GM21529 (cell line): ENCODE measurements around the gene ADAP1.
"Not testable (repeated sequence)": the region's sequence is repeated elsewhere in the genome, so short reads cannot be mapped to it uniquely, and the experiment has no call there.

Source experiments
- ATAC-seq: cut with Tn5 transposase; IDR thresholded peaks from one replicate; pipeline ENCODE4 v1.9.1; 2021; ENCODE audit not compliant: unreplicated experiment

ADAP1 gene

DNA sequence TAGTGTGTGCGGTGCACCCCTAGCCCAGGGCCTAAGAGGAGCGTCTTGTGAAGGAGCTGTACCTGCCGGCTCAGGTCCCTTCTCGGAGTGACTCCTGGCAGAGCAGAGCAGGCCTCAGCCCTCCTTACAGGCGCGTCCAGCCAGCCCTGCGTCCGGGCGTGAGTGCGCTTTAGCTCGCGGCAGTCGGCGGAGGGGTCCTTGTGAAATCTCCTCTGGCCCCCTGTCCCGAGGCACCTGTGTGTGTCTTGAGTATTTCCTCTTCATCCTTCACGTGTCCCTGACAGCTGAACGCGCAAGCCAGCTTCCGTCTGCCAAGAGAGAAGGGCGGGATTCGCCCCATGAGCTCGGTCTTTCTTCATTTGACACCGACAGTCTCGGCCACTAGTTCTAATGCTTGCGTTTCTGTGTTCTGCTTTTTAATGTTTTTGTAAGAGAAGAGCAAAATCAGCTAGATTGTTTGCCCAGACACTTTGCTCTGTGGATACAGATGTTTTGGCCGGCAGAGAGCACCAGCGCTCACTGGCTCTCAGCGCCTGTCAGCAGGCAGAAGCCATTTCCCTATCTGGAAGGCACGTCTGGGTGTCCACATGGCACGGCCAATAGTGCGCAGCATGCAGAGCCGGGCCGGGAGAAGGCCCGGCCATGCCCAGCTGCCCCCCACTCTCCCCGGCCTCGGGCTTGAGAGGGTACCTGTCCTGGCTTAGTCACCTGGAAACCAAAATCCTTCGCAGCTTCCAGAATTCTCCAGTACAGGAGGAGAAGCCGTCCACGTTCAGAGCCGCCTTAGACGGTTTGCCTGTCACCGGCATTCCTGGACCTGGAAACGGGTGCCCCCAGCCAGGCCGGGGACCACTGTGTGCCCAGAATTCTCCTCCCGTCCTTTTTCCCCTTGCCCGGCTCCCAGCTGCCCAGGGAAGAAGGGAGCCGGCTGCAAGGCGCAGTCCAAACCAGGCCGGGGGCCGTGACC lies 71.1 kb downstream of the ADAP1 start:
- no peak for ATAC-seq

DNA sequence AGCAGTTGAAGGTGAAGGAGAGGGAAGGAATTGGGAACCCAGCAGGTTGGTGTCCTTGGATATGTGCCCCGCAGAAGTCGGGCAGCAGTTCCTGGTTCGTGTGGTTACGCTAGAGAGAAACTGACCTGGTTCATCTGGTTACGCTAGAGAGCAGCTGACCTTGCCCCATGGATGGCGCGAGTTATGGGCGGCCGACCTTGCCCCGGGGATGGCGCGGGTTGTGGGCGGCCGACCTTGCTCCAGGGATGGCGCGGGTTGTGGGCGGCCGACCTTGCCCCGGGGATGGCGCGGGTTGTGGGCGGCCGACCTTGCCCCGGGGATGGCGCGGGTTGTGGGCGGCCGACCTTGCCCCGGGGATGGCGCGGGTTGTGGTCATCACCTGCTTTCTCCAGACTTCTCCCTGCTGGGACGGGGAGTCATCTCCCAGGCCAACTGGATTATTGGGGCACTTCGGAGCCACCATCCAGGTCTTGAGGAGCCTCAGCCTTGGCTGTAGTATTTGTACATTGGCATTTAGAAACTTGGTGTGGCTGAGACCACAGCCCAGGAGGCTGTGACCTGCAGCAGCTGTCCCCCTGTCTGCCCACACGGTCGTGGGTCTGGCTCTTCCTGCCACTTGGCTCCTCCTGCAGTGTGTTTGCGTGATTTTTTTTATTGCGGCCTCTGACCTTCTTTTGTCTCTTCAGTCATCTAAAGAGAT lies 72.0 kb downstream of the ADAP1 start:
- ATAC-seq, result no peak

DNA sequence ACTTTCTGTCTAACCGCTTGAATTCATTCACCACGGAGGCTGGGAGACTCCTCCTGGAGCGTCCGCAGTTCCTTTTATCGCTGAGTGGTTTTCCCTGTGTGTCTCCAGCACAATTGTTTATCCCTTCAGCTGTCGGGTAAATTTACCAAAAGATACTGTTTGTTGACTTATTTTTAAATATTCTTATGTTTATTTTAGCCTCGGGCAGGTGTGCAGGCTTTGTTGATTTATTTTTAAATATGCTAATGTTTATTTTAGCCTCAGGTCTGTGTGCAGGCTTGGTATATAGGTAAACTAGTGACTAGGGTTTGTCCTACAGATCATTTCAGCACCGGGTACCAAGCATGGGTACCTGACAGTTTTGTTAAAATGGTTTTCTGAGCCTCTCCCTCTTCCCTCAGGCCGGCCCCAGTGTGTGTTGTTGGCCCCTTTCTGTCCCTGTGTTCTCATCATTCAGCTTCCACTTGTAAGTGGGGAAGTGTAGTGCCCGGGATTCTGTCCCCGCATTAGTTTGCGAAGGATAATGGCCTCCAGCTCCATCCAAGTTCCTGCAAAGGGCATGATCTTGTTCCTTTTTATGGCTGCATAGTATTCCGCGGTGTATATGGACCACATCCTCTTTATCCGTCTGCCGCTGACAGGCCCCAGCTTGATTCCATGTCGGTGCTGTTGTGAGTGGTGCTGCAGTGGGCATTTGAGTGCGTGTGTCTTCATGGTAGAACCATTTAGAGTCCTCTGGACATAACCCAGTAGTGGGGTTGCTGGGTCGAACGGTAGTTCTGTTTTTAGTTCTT lies 72.8 kb downstream of the ADAP1 start:
- no peak for ATAC-seq

DNA sequence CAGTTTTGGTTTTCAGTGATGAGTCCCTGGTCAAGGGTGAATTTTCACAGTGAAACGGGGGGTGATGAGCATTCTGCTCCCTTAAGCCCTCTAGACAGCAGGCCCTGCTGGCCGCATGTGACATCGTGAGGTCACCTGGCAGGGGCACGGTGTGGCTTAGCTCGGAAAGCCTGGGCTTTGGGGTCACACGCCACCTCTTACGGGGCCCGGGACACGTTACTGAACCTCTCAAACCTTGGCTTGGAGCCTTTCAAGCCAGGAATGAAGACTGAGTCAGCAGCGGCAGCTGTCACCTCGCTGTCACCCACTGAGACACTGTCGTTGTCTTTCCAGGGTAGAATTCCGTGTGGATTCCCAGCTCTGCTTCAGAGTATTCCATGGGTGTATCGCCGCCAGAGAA lies 74.0 kb downstream of the ADAP1 start:
- no peak for ATAC-seq

DNA sequence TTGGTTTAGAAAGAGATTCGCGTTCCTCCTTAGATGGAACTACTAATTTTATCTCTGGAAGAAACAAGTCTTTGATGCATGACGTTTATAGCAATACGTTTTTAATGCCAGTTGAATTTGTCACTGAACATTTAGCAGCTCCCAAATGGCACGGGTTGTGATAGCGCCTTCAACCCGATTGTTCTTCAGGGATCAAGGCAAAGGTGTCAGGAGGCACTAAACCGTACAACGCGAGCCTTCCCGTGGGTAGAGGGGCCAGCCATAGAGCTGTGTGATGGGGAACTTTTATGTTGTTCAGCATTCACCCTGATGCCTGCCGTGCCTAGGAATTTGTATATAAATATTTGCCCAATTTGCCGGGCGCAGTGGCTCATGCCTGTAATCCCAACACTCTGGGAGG lies 74.8 kb downstream of the ADAP1 start:
- ATAC-seq, result no peak

DNA sequence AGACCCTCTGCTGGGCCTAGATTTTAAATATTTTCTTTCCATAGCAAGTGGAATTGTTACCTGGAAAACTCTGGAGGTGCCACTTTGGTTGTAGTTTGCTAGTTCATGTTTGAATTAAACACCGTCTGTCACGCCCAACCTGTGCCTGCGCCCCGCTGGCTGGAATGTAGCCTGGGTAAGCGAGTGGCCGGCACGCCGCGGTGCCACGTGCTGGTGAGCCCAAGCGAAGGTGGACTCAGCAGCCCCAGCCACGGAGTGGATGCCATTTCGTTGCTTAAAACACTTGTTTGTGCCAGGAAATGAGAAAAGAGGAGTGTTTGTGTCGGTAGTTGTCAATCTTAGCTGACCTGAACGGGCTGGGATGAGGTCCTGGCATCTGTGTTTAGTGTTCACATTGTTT lies 75.4 kb downstream of the ADAP1 start:
- no peak for ATAC-seq

DNA sequence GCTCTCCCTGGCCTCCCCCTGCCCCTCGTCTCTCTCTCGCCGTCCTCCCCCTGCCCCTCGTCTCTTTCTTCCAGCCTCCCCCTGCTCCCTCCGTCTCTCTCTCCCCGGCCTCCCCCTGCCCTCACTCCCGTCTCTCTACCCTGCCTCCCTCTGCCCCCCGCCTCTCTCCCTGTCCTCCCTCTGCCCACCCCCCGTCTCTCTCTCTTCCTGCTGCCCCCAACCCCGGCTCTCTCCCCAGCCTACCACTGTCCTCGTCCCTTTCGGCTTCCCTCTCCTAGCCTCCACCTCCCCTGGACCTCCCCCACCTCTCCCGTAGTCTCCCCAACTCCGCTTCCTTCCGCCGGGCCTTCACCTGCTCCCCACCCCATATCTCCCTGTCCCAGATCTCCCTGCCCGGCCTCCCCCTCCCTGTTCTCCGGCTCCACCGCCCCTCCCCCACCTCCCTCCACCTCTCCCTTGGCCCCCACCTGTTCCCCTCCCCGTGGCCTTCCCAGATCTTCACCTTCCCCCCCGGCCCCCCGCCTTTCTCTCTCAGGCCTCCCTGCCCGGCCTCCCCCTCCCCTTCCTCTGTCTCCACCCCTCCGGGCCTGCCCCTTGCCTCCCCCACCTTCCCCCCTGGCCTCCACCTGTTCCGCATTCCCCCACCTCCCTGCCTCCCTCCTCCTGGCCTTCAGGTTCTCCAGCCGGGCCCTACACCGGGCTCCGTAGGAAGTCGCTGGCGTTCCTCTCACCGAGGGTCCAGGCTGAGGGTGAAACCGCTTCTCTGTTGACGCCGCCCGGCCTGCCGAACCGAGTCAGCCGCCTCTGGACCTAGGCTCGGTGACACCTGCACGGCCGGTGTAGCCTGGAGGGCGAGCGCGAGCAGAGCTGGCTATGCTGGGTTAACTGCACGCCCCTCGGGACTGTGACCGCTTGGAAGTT lies 76.9 kb downstream of the ADAP1 start:
- no peak for ATAC-seq

DNA sequence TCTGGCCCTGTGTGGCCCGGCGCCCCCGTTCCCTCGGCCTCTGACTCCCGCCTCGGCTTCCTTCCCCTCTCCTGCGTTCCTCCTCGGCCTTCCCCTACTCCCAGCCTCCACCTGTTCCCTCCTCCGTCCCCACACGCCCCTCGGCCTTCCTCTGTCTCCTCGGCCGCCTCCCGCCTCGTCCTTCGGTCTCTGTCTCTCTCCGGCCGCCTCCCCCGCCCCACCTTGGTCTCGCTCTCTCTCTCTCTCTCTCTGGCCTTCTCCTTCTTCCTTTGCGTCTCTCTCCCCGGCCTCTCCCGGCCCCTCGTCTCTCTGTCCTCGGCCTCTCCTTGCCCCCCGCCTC lies 77.5 kb downstream of the ADAP1 start:
- ATAC-seq, result peak; percentile 27

DNA sequence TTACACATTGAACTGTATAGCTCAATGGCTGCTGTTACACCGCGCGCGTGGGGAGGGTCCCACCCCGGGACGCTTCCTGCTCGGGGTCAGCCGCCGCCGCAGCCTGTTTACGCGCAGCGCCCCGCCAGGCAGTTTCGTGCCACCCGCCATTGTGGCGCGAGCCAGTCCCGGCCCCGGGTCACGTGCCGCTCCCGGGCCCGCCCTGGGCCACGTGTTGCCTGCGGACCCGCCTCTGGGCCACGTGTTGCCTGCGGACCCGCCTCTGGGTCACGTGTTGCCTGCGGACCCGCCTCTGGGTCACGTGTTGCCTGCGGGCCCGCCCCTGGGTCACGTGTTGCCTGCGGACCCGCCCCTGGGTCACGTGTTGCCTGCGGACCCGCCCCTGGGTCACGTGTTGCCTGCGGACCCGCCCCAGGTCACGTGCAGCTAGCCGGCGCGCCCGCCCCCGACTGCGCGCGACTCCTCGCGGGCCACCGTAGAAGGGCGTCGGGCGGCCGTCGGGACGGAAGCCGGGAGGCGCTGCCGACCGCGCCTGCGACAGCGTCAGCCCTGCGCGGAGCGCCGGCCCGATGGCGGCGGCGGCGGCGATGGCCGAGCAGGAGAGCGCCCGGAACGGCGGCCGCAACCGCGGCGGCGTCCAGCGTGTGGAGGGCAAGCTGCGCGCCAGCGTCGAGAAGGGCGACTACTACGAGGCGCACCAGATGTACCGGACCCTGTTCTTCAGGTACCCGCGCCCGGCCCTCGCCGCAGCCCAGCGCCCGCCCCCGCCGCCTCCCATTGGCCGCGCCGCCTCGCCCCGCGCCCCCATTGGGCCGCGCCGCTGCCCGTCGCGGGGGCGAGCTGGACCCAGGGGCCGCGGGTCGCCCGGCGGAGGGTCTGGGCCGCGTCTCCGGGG lies 78.2 kb downstream of the ADAP1 start, which contains the start of gene GET4:
Gene GET4, plus strand, starts transcription at position 478 of the 895 bp plus-strand sequence. Its CDS starts 92 bp downstream, at position 570.
- peak; percentile 74 for ATAC-seq

DNA sequence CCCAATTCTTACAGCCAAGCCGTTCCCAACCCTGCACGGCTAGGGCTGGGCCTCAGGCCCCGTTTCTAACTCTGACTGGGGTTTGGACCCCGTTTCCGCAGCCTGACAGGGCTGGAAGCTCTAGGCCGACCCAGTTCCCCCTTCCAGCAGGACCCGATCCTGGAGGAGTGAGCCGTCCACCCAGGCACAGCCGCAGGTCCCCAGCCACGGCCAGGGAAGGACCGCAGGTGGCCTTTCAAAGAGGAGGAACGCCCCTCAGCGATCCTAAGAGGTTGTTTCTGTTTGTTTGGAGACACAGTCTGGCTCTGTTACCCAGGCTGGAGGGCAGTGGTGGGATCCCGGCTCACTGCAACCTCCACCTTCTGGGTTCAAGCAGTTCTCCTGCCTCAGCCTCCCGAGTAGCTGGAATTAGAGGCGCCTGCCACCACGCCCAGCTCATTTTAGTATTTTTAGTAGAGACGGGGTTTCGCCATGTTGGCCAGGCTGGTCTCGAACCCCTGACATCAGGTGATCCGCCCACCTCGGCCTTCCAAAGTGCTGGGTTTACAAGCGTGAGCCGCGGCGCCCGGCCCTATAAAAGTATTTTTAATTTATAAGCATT lies 78.9 kb downstream of the ADAP1 start:
- ATAC-seq, result no peak

DNA sequence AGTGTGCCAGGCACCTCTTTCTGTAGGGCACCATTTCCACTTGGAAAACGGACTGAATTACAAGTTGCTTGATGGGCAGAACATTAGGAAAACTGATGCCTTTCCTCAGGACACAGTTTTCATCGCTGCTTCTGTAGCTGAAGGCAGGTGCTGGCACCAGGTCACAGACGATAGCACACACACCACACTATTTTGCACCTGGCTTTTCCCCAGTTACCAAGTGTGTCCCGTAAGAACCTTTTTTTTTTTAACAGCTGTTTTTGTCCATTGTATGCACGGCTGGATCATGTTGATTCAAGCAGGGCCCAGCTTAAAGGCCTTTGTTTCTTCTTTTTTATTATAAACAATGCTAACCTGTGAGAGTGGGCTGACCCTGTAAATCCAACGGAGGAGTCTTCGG lies 79.4 kb downstream of the ADAP1 start:
- ATAC-seq, result no peak

DNA sequence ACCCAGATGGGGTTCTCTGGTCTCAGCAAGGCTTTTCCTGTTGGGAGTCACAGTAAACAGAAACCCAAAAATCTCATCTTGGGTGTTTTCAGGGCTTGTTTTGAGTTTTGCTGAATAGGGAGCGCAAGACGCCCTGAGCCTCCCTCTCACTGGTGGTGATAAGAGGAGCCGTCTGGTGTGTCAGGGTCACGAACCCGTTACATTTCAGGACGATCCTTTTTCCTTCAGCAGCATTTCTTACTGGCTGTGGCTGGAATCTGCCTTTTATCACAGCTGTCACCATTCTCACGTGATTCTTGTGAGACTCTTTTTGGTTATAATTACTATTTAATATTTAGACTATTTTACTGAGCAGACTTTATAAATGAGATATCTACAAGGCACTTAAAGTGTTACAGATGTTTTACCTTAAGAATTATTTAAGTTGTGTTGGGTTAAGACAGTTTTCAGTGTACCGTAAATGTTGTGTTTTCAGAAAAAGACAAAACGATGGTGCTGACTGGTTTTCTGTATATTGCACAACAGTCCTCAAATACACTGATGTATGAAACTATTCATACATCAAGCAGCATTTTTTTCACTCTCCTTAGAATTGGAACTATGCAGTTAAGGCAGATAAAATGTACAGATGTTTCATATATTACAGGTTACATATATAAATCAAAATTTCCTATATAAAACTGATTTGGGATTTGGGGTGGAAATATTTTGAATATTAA lies 80.3 kb downstream of the ADAP1 start:
- ATAC-seq, result no peak

DNA sequence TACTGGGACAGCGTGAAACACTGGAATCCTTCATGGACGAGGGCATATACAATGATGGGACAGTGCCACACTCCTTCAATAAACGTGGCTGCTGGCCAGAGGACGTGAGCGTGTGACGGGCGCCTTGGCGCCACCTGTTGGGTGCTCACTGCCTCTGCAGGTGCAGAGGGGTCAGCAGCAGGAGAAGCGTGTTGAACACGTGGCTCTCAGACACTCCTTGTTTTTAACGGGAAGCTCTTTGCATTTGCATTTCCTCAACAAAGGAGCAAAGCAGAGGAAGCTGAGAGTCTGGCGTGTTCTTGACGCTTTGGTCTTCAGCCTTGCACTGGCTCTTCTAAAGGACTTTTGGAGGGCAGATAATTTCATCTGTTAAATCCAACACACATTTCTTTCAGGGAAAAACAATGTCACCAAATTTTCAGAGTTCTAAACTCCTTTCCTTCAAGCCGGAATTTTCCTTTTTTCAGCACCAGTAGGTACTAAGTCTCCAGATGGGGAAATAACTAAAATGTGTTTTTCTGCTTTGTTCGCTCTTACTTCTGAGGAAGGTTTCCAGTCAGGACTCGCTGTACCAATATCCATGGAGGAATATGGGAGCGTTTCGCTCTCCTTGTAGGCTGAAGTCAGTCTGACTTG lies 81.0 kb downstream of the ADAP1 start:
- no peak for ATAC-seq

DNA sequence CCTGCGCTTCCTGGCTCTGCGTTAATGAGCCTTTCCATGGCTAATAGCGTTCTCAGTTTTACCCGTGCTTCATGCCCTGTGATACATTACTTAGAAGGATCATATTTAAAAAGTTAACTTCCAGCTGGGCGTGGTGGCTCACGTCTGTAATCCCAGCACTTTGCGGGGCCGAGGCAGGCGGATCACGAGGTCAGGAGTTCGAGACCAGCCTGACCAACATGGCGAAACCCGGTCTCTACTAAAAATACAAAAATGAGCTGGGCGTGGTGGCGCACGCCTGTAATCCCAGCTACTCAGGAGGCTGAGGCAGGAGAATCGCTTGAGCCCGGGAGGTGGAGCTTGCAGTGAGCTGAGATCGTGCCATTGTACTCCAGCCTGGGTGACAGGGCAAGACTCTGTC lies 81.8 kb downstream of the ADAP1 start:
- not testable (repeated sequence) for ATAC-seq

DNA sequence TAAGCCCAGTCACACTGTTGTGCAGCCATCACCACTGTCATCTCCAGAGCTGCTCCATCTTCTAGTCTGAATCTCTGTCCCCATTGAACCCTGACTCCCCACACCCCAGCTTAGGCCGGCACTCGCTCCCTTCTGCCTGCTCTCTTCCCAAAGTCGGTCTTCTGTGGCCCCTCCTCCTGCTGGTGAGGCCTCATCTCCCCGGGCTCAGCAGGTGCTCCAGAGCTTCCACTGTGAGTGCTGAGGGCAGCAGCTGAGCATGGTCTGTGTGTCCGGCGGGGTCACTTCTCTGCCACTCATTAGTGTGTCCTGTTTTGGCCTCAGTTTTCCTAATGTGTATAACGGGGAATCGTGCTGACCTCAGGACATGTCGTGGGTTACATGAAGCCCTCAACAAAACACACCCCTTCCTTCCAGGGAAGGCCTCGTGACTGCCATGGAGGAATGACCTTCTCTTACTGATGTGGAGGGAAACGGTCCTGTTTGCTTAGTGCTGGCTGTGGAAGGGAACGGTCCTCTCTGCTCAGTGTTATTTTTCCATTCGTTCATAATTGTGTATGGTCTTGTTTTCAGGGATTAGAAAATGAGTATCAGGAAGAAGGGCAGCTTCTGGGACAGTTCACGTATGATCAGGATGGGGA lies 82.5 kb downstream of the ADAP1 start:
- ATAC-seq, result no peak

DNA sequence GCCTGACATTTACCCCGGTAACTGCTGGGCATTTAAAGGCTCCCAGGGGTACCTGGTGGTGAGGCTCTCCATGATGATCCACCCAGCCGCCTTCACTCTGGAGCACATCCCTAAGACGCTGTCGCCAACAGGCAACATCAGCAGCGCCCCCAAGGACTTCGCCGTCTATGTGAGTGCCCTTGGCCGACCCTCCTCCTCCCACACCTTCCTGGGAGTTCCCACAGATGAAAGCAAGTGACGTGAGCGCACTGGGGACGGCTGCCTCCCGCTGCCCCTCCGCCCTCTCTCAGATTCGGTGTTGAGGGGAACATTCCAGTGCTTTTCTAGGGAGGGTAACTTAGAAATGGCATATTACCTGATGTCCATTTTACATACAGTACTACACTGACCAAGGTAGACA lies 85.1 kb downstream of the ADAP1 start:
- ATAC-seq, result no peak

DNA sequence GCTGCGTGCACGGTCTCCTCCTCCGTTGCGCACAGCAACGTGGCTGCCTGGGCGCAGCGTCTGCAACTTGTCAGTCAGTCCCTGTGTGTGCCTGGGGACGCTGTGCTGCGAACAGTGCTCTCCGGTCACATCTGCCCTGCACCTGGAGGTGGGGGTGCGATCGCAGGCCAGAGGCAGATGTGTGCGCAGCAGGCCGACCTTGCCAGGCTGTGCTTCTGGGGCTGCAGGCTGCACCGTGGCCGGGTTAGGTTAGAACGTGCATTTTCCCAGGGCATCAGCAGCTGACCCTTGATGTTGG lies 86.3 kb downstream of the ADAP1 start:
- ATAC-seq, result no peak
